Measurements from ENCODE around the gene BTBD6. TPM values are rescaled to one million over a fixed set of nuclear protein-coding genes. Genes with fewer than 3 reads are reported as not detected.

Gene BTBD6
- total RNA-seq: 10 to 100 TPM; 41.0 to 52.7 (median 46.9) TPM

DNA sequence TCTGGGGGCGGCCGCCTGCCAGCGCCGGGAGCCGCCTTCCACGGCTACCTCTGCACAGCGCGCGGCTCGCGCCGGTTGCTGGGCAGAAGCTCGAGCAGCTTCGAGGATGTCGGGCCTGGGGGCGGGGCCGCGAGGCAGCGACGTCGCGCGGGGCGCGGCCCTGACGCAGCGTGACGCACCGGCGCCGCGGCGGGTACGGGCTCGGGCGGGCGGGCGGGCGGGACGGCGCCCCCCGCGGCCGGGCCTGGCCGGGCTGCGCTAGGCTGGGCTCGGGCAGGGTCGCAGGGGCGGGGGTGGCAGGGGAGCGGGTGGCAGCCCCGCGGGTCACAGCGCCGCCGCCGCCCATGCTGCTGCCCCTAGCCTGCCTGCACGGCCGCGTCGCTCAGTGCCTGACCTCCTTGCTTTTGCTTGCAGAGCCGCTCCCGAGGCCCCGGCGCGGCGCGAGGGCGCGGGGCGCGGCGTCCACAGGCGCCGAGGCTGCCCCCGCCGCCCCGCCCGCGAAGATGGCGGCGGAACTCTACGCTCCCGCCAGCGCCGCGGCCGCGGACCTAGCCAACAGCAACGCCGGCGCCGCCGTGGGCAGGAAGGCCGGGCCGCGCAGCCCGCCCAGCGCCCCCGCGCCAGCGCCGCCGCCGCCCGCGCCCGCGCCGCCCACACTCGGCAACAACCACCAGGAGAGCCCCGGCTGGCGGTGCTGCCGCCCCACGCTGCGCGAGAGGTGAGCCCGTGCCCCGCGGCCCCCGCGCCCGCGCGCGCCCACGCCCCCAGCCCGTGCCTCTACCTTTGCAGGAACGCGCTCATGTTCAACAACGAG, at the start of gene BTBD6:
Gene BTBD6, plus strand, starts transcription at position 166 of the 814 bp plus-strand sequence. Its CDS starts 179 bp downstream, at position 345.
- Histone ChIP-seq H3K4me1 (peaks cover 16 to 37% (median 19%) of the 10 kb centered on the region in 3 donors), H3K27me3 (no peaks in the 10 kb centered on the region), H3K4me3 (peak within 1 kb of the TSS; percentile 49 to 82 (median 70)), H3K36me3 (peaks cover 5 to 62% (median 7%) of the 10 kb centered on the region in 3 donors), H3K9me3 (no peaks in the 10 kb centered on the region), H3K27ac (peak within 1 kb of the TSS; percentile 87 to 99 (median 98))
- intact Hi-C loops (cut with DNase I): no loop called here
- TF ChIP-seq, protein P1, sequence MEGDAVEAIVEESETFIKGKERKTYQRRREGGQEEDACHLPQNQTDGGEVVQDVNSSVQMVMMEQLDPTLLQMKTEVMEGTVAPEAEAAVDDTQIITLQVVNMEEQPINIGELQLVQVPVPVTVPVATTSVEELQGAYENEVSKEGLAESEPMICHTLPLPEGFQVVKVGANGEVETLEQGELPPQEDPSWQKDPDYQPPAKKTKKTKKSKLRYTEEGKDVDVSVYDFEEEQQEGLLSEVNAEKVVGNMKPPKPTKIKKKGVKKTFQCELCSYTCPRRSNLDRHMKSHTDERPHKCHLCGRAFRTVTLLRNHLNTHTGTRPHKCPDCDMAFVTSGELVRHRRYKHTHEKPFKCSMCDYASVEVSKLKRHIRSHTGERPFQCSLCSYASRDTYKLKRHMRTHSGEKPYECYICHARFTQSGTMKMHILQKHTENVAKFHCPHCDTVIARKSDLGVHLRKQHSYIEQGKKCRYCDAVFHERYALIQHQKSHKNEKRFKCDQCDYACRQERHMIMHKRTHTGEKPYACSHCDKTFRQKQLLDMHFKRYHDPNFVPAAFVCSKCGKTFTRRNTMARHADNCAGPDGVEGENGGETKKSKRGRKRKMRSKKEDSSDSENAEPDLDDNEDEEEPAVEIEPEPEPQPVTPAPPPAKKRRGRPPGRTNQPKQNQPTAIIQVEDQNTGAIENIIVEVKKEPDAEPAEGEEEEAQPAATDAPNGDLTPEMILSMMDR (IDR thresholded peaks at IDR 0.05): no peak
- peak in 1 of 4 donors; percentile 51 for TF ChIP-seq POLR2A (IDR thresholded peaks at IDR 0.05)
- 0% methylated on average over 12 of the region's 130 CpGs; no CpG with 5 or more reads in 1 of the 2 donors for WGBS, 2 donors
- no peak for DNase-seq

DNA sequence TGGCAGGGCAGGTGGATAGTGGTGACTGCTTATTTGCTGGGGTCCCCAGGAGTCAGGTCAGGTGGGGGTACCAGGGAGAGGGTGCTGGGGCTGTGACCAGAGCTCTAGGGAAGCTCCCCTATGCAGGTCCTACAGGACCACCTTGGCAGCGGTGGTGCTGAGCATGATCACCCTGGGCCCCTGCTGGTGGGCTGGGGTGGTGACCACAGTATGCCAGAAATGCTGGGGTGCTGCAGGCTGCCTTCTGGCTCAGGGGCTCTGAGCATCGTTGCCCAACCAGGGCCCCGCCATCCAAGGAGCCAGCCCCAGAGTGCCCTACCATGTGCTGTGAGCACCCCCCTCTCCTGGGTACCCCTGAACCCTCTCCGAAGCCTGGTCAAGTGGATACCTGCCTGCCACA, 49.7 kb upstream of the BTBD6 start:
- no peak for DNase-seq
- Histone ChIP-seq H3K36me3 (no peaks in the 10 kb centered on the region), H3K4me1 (peaks cover 20 to 89% (median 54%) of the 10 kb centered on the region in 3 donors), H3K27me3 (peaks cover 6 to 97% (median 16%) of the 10 kb centered on the region in 4 donors), H3K9me3 (no peaks in the 10 kb centered on the region), H3K4me3 (no peak overlapping the region), H3K27ac (peak overlapping the region in 3 of 4 donors; percentile 20 to 80 (median 73))
- TF ChIP-seq, protein P1 (IDR thresholded peaks at IDR 0.05): no peak
- no peak for TF ChIP-seq POLR2A (IDR thresholded peaks at IDR 0.05)
- 90% methylated on average over 2 of the region's 4 CpGs; no CpG with 5 or more reads in 1 of the 2 donors for WGBS, 2 donors
- intact Hi-C loops (cut with DNase I): no loop called here

DNA sequence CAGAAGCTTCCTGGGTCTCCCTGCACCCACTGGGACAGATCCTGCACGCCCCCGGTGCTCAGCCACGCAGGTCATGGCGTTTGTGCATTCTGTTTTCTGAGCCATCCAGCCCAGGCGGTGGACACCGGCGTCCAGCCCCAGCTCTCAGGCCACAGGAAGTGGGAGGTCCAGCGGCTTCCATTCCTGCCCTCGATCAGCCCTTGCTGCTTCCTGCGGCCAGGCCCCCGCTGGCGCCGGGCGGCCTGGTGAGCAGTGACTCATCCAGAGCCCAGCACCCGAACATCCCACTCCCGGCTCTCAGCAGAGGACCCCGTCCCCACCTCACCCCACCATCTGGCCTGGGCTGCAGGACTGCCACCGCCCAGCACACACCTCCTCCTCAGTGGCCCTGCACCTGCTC, 49.2 kb upstream of the BTBD6 start:
- WGBS, 2 donors: 30 to 64% methylated on average over 8 to 9 of the region's 18 CpGs
- intact Hi-C loops (cut with DNase I): no loop called here
- no peak for DNase-seq

DNA sequence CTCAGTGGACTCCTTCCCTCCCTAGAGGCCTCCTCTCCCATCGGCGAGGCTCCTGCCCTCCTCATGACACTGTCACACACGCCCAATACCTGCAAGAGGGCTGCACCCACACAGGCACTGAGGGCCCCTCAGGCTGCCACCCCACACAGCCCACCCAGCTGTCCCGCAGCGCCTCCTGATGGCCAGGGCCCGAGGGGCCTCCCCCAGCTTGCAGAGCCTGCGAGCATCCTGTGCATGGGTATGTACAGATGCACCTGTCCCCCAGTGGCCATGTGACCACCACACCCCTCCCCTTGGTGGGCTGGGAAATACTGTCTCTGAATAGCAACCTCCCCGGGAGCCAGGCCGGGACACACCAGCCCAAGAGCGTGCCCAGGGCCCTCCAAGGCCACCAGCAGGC, 48.3 kb upstream of the BTBD6 start:
- Histone ChIP-seq H3K36me3 (no peaks in the 10 kb centered on the region), H3K27ac (no peak overlapping the region), H3K4me1 (peaks cover 28 to 89% (median 60%) of the 10 kb centered on the region in 3 donors), H3K4me3 (no peak overlapping the region), H3K9me3 (no peaks in the 10 kb centered on the region), H3K27me3 (peaks cover 2 to 88% (median 14%) of the 10 kb centered on the region in 4 donors)
- 64 to 73% methylated on average over 4 to 6 of the region's 10 CpGs for WGBS, 2 donors
- intact Hi-C loops (cut with DNase I): loop anchor here (10.0 kb wide), 1 partner anchor 85 kb away; no protein-coding TSS in a partner anchor
- TF ChIP-seq, protein P1 (IDR thresholded peaks at IDR 0.05): peak in 1 of 6 experiments; percentile 7
- no peak for TF ChIP-seq POLR2A (IDR thresholded peaks at IDR 0.05)
- no peak for DNase-seq

More for the DNA sequence above, 49.2 kb upstream of the BTBD6 start:
- no peaks in the 10 kb centered on the region for H3K36me3 ChIP-seq
- peaks cover 20 to 89% (median 54%) of the 10 kb centered on the region in 3 donors for H3K4me1 ChIP-seq
- H3K27me3 ChIP-seq: peaks cover 6 to 97% (median 16%) of the 10 kb centered on the region in 4 donors
- TF ChIP-seq POLR2A (IDR thresholded peaks at IDR 0.05): no peak
- TF ChIP-seq, protein P1 (IDR thresholded peaks at IDR 0.05): no peak
- peak overlapping the region in 2 of 4 donors; percentile 73 to 80 for H3K27ac ChIP-seq
- H3K4me3 ChIP-seq: no peak overlapping the region
- no peaks in the 10 kb centered on the region for H3K9me3 ChIP-seq

DNA sequence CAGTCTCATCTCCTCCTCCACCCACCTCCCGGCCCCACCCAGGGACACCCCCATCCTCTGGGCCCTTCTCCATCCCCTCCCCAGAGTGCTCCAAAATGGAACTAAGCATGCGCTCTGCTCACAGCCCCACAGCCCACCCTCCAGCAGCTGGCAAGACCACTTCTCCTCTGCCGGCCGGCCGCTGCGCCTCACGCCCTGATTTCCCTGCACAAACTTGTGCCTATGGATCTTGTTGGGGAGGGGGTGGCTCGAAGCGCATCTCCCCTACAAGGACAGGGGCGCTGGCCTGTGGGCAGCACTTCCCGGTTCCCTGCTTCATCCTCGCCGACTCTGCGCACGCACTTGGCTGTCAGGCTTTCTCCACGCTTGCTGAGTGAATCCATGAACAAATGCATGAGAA, 47.7 kb upstream of the BTBD6 start:
- WGBS, 2 donors: 84 to 87% methylated on average over 6 to 12 of the region's 16 CpGs
- intact Hi-C loops (cut with DNase I): loop anchor here (10.0 kb wide), 1 partner anchor 84 kb away; no protein-coding TSS in a partner anchor
- no peak for DNase-seq
- Histone ChIP-seq H3K9me3 (no peaks in the 10 kb centered on the region), H3K27me3 (peaks cover 0 to 83% (median 11%) of the 10 kb centered on the region in 4 donors), H3K36me3 (no peaks in the 10 kb centered on the region), H3K27ac (no peak overlapping the region), H3K4me1 (peaks cover 33 to 89% (median 60%) of the 10 kb centered on the region in 3 donors), H3K4me3 (no peak overlapping the region)
- no peak for TF ChIP-seq POLR2A (IDR thresholded peaks at IDR 0.05)

All from esophagus squamous epithelium (tissue), 5 donors.